Thymus (tissue), 11 donors: ENCODE results near the gene TBC1D14. TPM values are rescaled to one million over a fixed set of nuclear protein-coding genes. Genes with fewer than 3 reads are reported as not detected.
"Not testable (repeated sequence)": the region's sequence is repeated elsewhere in the genome, so short reads cannot be mapped to it uniquely, and the experiment has no call there.

Source experiments
- DNase-seq, 9 donors: peaks; one replicate each; pipeline ENCODE4 v3.0.0-alpha.2; 2013; ENCODE audit warnings: low spot score in 9 of 9, low read depth in 6 of 9, missing footprints in 1 of 9
- H3K27ac ChIP-seq, 2 donors: one replicate each; pipeline ENCODE4 v1.5.1; 2013; ENCODE audit warnings: control low read depth in 1 of 2, low read depth in 1 of 2, low read length in 1 of 2, mild to moderate bottlenecking in 1 of 2, moderate library complexity in 1 of 2
- H3K27me3 ChIP-seq, 2 donors: one replicate each; pipeline ENCODE4 v1.5.1; 2013; ENCODE audit warnings: low read length in 1 of 2; ENCODE audit not compliant: control insufficient read depth in 2 of 2, insufficient read depth in 1 of 2
- H3K36me3 ChIP-seq, 2 donors: one replicate each; pipeline ENCODE4 v1.5.1; 2013; ENCODE audit warnings: low read length in 1 of 2, mild to moderate bottlenecking in 1 of 2, moderate library complexity in 1 of 2; ENCODE audit not compliant: control insufficient read depth in 2 of 2, insufficient read depth in 2 of 2
- H3K4me1 ChIP-seq, 2 donors: one replicate each; pipeline ENCODE4 v1.5.1; 2013; ENCODE audit warnings: low read length in 2 of 2; ENCODE audit not compliant: control insufficient read depth in 2 of 2, insufficient read depth in 2 of 2
- H3K4me3 ChIP-seq, 2 donors: one replicate each; pipeline ENCODE4 v1.5.1; 2013; ENCODE audit warnings: low read length in 2 of 2, control low read depth in 1 of 2, mild to moderate bottlenecking in 1 of 2
- H3K9me3 ChIP-seq, 2 donors: one replicate each; pipeline ENCODE4 v1.5.1; 2013; ENCODE audit warnings: low read length in 1 of 2, mild to moderate bottlenecking in 1 of 2; ENCODE audit not compliant: control insufficient read depth in 2 of 2, insufficient read depth in 1 of 2
- WGBS: extraction: QIAGEN DNeasy Blood & Tissue Kit; methylation state at CpG from one replicate; pipeline ENCODE4 v1.1.7; 2013; 5-methylcytosine and 5-hydroxymethylcytosine counted together
- polyA plus RNA-seq: library from polyadenylated mRNA; stranded (reverse); fragments of 200-250 nt; gene quantifications from one replicate; pipeline ENCODE4 v1.2.3, GENCODE V29; 2013
- total RNA-seq: library from RNA; stranded (reverse); fragments of 120-200 nt; gene quantifications from one replicate; pipeline ENCODE4 v1.2.4, GENCODE V29; 2013
- donor health status: healthy.

Gene TBC1D14
- total and polyA plus RNA-seq, 2 donors: 28.4 to 59.6 TPM

GRCh38 chr4:6888506-6889071 lies 21.0 kb upstream of the TBC1D14 start:
- Histone ChIP-seq H3K27me3 (no peaks in the 10 kb centered on the region), H3K27ac (no peak overlapping the region), H3K4me3 (no peak overlapping the region), H3K4me1 (peaks cover 6 to 21% of the 10 kb centered on the region in 2 donors), H3K9me3 (peaks cover 4 to 33% of the 10 kb centered on the region in 2 donors), H3K36me3 (peaks cover 5% of the 10 kb centered on the region in 2 donors)
- no peak for DNase-seq
- 96% methylated on average over 15 of the region's 15 CpGs for WGBS

- no peaks in the 10 kb centered on the region for H3K27me3 ChIP-seq
- peaks cover 4 to 33% of the 10 kb centered on the region in 2 donors for H3K9me3 ChIP-seq
- no peak overlapping the region for H3K27ac ChIP-seq
- 85% methylated on average over 37 of the region's 37 CpGs for WGBS
- peaks cover 3 to 4% of the 10 kb centered on the region in 2 donors for H3K36me3 ChIP-seq
- no peak overlapping the region for H3K4me3 ChIP-seq
- no peak for DNase-seq
- peaks cover 6 to 21% of the 10 kb centered on the region in 2 donors for H3K4me1 ChIP-seq
These were observed 20.4 kb upstream of the TBC1D14 start for GRCh38 chr4:6889101-6889735.

- Histone ChIP-seq H3K4me3 (no peak overlapping the region), H3K36me3 (no peaks in the 10 kb centered on the region), H3K9me3 (peaks cover 4 to 33% of the 10 kb centered on the region in 2 donors), H3K27ac (no peak overlapping the region), H3K27me3 (no peaks in the 10 kb centered on the region), H3K4me1 (peaks cover 6 to 21% of the 10 kb centered on the region in 2 donors)
- WGBS: 84% methylated on average over 15 of the region's 15 CpGs
- DNase-seq: no peak
These were observed 19.8 kb upstream of the TBC1D14 start for GRCh38 chr4:6889736-6890324.

GRCh38 chr4:6890358-6890757 lies 19.3 kb upstream of the TBC1D14 start:
- H3K4me1 ChIP-seq: peaks cover 6 to 21% of the 10 kb centered on the region in 2 donors
- WGBS: 95% methylated on average over 3 of the region's 3 CpGs
- peaks cover 4 to 33% of the 10 kb centered on the region in 2 donors for H3K9me3 ChIP-seq
- H3K4me3 ChIP-seq: no peak overlapping the region
- no peaks in the 10 kb centered on the region for H3K27me3 ChIP-seq
- DNase-seq: no peak
- no peak overlapping the region for H3K27ac ChIP-seq
- H3K36me3 ChIP-seq: no peaks in the 10 kb centered on the region

GRCh38 chr4:6890971-6891370 lies 18.7 kb upstream of the TBC1D14 start:
- not testable (repeated sequence) for H3K27me3 ChIP-seq, H3K27ac ChIP-seq, DNase-seq, H3K36me3 ChIP-seq, H3K4me3 ChIP-seq
- peaks cover 6 to 19% of the 10 kb centered on the region in 2 donors for H3K4me1 ChIP-seq
- peaks cover 4 to 33% of the 10 kb centered on the region in 2 donors for H3K9me3 ChIP-seq
- 95% methylated on average over 9 of the region's 9 CpGs for WGBS

GRCh38 chr4:6891436-6892170 lies 18.0 kb upstream of the TBC1D14 start:
- peak overlapping the region in 1 of 2 donors; percentile 36 for H3K27ac ChIP-seq
- peaks cover 6 to 16% of the 10 kb centered on the region in 2 donors for H3K4me1 ChIP-seq
- peaks cover 4 to 33% of the 10 kb centered on the region in 2 donors for H3K9me3 ChIP-seq
- no peak overlapping the region for H3K4me3 ChIP-seq
- no peaks in the 10 kb centered on the region for H3K27me3 ChIP-seq
- no peak for DNase-seq
- 68% methylated on average over 10 of the region's 10 CpGs for WGBS
- no peaks in the 10 kb centered on the region for H3K36me3 ChIP-seq

GRCh38 chr4:6892190-6892908 lies 17.3 kb upstream of the TBC1D14 start:
- Histone ChIP-seq H3K36me3 (no peaks in the 10 kb centered on the region), H3K4me1 (peaks cover 6 to 16% of the 10 kb centered on the region in 2 donors), H3K9me3 (peaks cover 4 to 33% of the 10 kb centered on the region in 2 donors), H3K27me3 (no peaks in the 10 kb centered on the region), H3K27ac (peak overlapping the region in 1 of 2 donors; percentile 36), H3K4me3 (no peak overlapping the region)
- peak in 1 of 9 donors; percentile 55 for DNase-seq
- WGBS: 18% methylated on average over 20 of the region's 20 CpGs

- no peak overlapping the region for H3K4me3 ChIP-seq
- H3K9me3 ChIP-seq: peaks cover 4 to 33% of the 10 kb centered on the region in 2 donors
- 83% methylated on average over 6 of the region's 6 CpGs for WGBS
- no peak overlapping the region for H3K27ac ChIP-seq
- H3K27me3 ChIP-seq: no peaks in the 10 kb centered on the region
- peaks cover 6 to 16% of the 10 kb centered on the region in 2 donors for H3K4me1 ChIP-seq
- no peak for DNase-seq
- no peaks in the 10 kb centered on the region for H3K36me3 ChIP-seq
These were observed 16.8 kb upstream of the TBC1D14 start for GRCh38 chr4:6892909-6893202.
